ENCODE data around the gene ANO2.

DNA sequence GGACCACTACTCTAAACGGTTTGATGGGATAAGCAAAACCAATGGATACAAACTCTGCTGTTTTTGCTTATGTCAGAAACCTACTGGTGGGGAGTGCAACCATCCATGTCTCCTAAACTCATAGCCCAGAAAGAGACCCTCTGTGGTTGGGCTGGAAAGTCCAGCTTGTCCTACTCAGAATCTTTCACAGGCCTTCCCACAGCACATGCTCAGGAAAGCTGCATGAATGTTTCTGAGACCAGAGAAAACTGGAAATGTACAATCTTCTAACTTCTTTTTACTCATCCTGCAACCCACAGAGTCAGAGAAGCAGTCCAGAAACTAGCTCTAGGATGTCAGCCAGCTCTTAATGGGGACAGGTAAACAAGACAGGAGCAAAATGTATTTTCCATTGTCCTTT, 73.3 kb downstream of the ANO2 start:
- no peak for TF ChIP-seq EZH2 (IDR thresholded peaks at IDR 0.05; ENCODE audit: low read length, unreplicated experiment)
- TF ChIP-seq, protein P1, sequence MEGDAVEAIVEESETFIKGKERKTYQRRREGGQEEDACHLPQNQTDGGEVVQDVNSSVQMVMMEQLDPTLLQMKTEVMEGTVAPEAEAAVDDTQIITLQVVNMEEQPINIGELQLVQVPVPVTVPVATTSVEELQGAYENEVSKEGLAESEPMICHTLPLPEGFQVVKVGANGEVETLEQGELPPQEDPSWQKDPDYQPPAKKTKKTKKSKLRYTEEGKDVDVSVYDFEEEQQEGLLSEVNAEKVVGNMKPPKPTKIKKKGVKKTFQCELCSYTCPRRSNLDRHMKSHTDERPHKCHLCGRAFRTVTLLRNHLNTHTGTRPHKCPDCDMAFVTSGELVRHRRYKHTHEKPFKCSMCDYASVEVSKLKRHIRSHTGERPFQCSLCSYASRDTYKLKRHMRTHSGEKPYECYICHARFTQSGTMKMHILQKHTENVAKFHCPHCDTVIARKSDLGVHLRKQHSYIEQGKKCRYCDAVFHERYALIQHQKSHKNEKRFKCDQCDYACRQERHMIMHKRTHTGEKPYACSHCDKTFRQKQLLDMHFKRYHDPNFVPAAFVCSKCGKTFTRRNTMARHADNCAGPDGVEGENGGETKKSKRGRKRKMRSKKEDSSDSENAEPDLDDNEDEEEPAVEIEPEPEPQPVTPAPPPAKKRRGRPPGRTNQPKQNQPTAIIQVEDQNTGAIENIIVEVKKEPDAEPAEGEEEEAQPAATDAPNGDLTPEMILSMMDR (conservative IDR thresholded peaks at IDR 0.05; ENCODE audit: low read depth, low read length): no peak
